ENCODE measurements around the gene PRDX5.

The PRDX5 gene

DNA sequence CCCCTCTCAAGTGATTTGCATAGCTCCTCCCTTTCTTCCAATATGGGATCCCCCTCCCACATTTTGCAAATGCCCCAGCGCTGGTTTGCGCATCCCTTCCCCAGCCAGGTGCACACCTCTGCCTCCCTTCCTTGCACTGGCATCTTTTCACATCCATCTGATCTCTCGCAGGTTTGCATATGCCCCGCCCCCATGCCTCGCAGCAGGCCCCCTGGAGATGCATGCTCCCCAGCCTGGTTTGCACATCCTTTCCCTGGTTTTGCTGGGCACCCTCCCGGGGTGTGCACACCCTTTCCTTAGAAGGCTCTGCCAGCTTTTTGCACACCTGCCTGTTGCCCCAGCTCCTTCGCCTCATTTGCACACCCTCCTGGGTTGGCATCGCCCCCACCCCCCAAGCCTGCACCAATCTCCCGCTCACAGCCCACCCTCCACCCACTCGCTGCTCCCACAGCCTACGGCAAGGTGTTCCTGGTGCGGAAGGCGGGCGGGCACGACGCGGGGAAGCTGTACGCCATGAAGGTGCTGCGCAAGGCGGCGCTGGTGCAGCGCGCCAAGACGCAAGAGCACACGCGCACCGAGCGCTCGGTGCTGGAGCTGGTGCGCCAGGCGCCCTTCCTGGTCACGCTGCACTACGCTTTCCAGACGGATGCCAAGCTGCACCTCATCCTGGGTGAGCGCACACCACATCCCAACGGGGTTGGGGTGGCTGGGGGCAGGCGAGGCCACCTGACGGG lies 42.0 kb downstream of the PRDX5 start:
- in situ Hi-C loops (cut with MboI; ENCODE audit: low sequenced_read_pairs) = no loop called here

DNA sequence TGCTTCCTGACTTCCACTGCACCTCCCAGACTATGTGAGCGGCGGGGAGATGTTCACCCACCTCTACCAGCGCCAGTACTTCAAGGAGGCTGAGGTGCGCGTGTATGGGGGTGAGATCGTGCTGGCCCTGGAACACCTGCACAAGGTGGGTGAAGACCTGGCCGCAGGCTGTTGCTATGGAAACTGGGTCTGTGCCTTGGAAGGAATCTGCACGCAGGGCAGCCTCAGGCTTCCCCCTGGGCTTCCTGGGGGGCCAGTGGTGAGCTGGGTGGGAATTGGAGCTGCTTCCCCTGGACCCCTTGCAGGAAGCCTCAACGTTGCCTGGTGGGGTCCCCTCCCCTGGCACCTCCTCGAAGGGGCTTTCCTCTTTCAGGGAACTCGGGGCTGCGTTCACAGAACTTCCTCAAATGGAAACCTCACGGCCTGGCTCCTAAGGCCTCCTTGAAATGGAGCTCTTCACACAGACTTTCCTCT lies 42.6 kb downstream of the PRDX5 start:
- in situ Hi-C loops (cut with MboI; ENCODE audit: low sequenced_read_pairs) = no loop called here

DNA sequence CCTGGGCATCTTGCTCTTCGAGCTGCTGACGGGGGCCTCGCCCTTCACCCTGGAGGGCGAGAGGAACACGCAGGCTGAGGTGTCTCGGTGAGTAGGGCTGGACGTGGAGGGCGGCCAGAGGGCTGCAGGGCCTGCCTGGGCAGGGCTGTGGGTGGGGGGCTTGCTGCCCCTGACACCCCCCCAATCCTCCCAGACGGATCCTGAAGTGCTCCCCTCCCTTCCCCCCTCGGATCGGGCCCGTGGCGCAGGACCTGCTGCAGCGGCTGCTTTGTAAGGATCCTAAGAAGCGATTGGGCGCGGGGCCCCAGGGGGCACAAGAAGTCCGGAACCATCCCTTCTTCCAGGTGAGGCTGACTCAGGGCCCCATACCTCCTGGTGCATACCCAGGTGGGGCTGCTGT lies 43.7 kb downstream of the PRDX5 start:
- in situ Hi-C loops (cut with MboI; ENCODE audit: low sequenced_read_pairs) = no loop called here

DNA sequence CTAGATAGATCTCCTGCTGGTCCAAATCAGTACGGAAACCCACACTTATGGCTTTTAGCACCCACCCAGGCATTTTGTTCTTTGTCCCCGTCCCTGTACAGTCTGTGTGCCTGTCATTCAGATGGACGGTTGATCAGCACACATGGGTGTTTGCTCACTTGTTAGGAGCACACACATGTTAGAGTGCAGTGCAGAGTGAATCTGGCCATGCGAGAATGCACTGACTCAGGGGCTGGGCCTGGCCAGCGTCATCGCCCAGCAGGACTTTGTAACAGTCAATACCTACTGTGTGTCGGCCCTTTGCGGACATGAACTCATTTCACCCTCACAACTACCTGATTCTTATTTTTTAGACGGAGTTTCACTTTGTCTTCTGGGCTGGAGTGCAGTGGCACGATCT lies 44.4 kb downstream of the PRDX5 start:
- in situ Hi-C loops (cut with MboI; ENCODE audit: low sequenced_read_pairs) = no loop called here

DNA sequence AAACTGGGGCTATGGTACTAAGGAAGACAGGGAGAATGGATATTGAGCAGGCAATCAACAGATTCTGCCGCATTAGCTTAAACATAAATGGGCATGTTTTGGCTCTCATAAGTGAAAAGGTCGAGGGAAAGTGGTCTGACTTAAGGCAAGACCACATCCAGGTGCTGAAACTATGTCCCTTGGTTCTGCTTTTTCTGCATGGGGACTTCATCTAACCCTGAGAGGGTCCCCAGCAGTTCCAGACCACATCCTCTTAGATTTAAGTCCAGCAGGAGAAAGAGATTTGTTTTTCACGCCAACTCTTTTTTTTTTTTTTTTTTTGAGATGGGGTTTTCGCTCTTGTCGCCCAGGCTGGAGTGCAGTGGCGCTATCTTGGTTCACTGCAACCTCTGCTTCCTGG lies 46.5 kb downstream of the PRDX5 start:
- in situ Hi-C loops (cut with MboI; ENCODE audit: low sequenced_read_pairs) = no loop called here

DNA sequence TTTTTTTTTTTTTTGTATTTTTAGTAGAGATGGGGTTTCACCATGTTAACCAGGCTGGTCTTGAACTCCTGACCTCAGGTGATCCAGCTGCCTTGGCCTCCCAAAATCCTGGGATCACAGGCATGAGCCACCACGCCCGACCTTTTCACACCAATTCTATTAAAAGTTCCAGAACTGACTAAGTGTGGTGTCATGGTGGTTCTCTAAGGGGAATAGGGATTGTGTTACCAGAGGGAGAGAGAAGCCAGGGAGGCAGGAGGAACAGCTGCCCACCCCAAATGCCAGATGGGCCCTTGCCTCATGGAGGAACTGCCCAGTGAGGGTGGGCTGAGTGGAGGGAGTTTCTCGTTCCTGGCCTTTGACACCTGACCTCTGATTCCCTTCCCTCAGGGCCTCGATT lies 47.0 kb downstream of the PRDX5 start:
- in situ Hi-C loops (cut with MboI; ENCODE audit: low sequenced_read_pairs) = no loop called here

DNA sequence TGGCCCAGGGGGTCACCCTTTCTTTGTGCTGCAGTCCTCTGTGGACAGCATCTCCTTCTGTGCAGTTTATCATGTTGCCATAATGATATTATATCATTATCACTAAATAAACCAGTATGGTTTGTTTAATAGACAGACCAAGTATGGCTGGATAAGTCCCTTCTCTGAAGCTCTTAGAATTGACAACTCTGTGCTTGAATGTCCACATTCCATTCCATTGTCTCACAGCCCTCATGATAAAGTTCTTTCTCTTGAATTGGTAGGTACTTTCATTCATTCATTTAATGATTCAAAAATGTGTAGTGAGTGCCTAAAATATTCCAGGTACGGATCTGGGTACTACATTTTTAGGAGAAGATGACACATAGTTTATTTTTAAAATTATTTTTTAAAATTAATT lies 48.8 kb downstream of the PRDX5 start:
- in situ Hi-C loops (cut with MboI; ENCODE audit: low sequenced_read_pairs) = no loop called here

DNA sequence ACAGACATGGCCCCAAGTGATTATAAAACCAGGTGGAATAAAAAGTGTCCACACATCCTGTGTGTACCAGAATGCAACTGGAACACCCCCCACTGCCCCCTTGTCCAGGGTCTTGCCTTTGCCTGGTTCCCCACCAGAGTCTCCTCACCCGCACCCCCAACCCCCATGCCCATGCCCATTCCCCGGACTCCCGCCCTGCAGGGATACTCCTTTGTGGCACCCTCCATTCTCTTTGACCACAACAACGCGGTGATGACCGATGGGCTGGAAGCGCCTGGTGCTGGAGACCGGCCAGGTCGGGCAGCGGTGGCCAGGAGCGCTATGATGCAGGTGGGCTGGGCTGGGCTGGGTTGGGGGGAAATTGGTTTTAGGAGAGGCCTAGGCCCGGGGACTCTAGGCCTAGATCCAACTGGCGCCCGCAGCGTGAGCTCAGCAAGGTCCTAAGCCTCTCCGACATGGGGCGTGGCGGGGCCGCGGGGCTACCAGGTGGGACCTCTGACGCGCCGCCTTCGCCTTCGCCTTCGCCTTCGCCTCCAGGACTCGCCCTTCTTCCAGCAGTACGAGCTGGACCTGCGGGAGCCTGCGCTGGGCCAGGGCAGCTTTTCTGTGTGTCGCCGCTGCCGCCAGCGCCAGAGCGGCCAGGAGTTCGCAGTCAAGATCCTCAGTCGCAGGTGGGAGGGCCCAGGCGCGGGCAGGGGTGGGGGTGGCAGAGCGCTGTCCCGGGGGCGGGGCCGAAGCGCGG lies 50.2 kb downstream of the PRDX5 start:
- in situ Hi-C loops (cut with MboI; ENCODE audit: low sequenced_read_pairs) = no loop called here

DNA sequence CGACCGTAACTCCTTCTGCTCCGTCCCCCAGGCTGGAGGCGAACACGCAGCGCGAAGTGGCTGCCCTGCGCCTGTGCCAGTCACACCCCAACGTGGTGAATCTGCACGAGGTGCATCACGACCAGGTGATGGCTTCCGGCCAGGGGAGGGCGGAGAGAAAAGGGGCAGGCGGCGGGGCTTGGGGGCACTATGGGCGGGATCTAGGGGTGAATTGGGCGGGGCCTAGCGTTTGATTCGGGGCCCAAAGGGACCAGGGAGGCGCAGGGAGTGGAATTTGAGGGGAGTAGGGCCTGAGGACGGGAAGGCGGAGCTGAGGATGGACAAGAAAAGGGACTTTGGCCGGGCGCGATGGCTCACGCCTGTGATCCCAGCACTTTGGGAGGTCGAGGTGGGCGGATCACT lies 50.8 kb downstream of the PRDX5 start:
- in situ Hi-C loops (cut with MboI; ENCODE audit: low sequenced_read_pairs) = no loop called here

DNA sequence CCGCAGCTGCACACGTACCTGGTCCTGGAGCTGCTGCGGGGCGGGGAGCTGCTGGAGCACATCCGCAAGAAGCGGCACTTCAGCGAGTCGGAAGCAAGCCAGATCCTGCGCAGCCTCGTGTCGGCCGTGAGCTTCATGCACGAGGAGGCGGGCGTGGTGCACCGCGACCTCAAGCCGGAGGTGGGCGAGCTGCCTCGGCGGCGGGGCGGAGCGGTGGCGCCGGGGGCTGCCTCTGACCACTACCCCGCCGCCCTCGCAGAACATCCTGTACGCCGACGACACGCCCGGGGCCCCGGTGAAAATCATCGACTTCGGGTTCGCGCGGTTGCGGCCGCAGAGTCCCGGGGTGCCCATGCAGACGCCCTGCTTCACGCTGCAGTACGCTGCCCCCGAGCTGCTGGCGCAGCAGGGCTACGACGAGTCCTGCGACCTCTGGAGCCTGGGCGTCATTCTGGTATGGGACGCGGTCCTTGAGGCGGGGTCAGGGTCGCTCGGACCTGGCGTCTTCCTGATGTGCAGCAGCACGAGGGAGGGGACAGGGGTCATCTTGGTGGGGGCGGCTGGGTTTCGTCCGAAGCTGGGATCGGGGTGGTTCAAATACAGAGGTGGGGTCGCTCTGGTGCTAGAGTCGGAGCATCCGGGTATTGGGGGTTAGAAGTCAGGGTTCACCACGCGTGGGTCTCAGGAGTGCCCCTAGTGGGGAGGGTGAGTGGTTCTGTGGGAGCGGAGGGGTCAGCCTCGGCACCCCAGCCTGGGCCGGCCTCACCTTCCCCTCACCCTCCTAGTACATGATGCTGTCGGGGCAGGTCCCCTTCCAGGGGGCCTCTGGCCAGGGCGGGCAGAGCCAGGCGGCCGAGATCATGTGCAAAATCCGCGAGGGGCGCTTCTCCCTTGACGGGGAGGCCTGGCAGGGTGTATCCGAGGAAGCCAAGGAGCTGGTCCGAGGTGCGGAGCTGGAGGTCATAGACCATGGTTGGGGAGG lies 51.8 kb downstream of the PRDX5 start:
- in situ Hi-C loops (cut with MboI; ENCODE audit: low sequenced_read_pairs) = no loop called here

DNA sequence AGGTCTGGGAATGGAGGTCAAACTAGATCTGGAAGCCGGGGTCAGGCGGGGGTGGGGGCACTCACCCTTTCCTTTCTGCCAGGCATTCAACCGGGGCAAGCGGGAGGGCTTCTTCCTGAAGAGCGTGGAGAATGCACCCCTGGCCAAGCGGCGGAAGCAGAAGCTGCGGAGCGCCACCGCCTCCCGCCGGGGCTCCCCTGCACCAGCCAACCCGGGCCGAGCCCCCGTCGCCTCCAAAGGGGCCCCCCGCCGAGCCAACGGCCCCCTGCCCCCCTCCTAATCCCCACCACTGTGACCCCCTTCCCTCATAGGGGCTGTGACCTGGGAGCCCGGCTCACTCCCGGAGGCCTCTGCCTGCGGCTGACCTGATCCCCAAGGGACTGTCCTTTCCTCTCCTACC lies 53.3 kb downstream of the PRDX5 start:
- in situ Hi-C loops (cut with MboI; ENCODE audit: low sequenced_read_pairs) = no loop called here
